CD1c-positive myeloid dendritic cell (primary cell): Measurements from ENCODE around the gene ERBB3.

Experiments used
- DNase-seq: peaks from one replicate; pipeline ENCODE4 v3.0.0-alpha.2; 2016; ENCODE audit errors: extremely low spot score

Gene ERBB3

DNA sequence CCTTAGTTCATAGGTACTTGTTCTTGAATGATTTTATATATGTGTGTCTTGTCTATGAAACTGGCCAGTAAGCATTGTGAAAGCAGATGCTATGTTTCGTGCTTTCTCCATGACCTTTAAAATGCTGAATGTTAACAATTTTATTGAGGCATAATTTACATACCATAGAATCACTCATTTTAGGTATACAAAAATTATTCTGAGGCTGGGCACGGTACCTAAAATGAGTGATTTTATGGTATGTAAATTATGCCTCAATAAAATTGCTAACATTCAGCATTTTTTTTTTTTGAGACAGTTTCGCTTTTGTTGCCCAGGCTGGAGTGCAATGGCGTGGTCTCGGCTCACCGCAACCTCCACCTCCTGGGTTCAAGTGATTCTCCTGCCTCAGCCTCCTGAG lies 54.9 kb downstream of the ERBB3 start:
- no peak for DNase-seq

DNA sequence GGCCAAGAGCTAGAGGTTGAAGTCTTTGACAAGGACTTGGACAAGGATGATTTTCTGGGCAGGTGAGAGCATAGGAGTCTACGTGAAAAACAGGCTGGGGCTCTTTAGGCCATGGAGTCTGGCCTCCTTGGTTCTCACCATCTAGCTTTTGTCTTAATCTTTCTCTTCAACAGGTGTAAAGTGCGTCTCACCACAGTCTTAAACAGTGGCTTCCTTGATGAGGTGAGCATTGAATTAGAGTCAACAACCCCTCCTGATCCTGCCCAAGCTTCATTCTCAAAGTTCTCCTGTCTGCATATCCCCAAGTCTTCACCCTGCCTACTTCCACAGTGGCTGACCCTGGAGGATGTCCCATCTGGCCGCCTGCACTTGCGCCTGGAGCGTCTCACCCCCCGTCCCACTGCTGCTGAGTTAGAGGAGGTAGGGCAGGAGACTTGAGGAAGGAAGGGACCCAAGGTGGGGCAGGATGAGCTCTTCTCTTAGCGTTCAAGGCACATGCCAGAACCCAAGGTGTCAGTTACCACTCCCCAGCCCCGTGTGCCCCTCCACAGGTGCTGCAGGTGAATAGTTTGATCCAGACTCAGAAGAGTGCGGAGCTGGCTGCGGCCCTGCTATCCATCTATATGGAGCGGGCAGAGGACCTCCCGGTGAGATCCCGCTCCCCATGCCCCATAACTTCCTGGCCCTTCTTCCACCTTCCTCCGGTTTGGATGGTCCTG lies 58.0 kb downstream of the ERBB3 start:
- DNase-seq, result no peak

DNA sequence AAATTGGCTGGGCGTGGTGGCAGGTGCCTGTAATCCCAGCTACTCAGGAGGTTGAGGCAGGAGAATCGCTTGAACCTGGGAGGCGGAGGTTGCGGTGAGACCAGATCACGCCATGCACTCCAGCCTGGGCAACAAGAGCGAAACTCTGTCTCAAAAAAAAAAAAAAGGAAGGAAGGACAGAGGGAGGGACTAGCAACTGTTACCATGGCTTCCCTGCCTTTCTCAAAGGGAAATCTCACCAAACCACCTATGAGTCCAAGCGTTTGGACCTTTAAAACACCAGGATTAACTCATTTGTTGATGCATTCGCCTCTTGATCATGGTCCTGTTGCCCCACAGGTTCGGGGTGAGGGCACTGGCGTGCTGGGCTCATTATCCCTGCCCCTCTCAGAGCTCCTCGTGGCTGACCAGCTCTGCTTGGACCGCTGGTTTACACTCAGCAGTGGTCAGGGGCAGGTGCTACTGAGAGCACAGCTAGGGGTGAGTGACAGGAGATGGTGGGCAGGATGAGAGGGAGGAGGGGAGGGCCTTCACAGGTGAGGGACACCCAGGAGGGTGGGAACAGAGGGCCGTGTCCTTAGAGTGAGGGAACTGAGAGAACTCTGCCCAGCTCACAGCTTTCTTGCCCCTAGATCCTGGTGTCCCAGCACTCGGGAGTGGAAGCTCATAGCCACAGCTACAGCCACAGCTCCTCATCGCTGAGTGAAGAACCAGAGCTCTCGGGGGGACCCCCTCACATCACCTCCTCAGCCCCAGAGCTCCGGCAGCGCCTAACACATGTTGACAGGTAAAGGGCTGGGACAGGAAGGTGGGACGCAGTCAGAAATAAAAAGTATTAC lies 62.2 kb downstream of the ERBB3 start:
- peak; percentile 30 for DNase-seq

DNA sequence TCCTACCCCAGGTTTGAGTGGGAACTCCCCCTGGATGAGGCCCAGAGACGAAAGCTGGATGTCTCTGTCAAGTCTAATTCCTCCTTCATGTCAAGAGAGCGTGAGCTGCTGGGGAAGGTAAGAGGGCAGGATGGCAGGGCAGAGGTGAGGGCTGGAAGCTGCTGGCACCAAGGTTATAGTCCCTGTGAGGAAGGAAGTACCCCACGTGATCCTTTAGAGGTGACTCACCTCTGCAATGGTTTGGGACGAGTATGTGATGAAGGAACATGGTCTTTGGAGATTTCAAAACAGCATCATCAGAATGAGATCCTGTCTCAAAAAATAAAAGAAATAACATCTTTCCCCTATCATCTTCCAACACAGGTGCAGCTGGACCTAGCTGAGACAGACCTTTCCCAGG lies 63.3 kb downstream of the ERBB3 start:
- no peak for DNase-seq

DNA sequence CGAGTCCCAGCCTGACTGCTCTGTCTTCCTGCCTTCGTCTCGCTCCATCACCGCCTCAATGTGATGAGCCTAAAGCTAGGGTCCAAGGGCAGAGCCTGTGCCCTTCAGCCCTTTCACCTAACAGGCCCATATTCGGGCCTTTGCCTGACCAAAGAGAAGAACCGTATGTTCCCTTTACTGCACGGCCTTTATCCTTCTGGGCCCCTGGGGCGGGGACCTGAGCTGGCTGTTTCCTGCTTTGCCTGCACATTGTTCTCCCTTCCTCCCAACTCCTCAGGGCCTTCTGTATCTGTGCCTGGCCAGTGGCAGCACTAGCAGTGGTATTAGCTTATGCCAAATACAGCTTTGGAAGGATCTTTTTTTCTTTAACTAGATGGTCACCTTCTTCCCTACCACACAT lies 63.9 kb downstream of the ERBB3 start:
- no peak for DNase-seq

DNA sequence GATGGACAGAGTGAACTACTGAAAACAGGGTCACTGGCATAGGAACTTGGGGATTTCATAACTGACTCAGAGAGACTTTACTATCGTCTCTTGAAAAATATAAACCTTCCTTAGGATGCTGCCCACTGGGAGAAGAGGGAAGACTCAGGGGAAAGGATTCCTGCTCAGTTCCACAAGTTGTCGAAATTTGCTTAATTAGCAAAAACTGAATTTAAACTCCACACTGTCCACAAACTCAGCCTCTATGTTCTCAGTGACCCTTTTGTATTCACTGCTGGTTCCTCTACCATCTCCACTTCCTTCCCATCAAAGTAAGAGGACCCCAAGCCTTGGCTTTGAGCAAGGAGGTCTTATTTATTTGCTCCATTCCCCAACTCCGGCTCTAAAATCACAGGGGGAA lies 65.3 kb downstream of the ERBB3 start:
- DNase-seq, result no peak

DNA sequence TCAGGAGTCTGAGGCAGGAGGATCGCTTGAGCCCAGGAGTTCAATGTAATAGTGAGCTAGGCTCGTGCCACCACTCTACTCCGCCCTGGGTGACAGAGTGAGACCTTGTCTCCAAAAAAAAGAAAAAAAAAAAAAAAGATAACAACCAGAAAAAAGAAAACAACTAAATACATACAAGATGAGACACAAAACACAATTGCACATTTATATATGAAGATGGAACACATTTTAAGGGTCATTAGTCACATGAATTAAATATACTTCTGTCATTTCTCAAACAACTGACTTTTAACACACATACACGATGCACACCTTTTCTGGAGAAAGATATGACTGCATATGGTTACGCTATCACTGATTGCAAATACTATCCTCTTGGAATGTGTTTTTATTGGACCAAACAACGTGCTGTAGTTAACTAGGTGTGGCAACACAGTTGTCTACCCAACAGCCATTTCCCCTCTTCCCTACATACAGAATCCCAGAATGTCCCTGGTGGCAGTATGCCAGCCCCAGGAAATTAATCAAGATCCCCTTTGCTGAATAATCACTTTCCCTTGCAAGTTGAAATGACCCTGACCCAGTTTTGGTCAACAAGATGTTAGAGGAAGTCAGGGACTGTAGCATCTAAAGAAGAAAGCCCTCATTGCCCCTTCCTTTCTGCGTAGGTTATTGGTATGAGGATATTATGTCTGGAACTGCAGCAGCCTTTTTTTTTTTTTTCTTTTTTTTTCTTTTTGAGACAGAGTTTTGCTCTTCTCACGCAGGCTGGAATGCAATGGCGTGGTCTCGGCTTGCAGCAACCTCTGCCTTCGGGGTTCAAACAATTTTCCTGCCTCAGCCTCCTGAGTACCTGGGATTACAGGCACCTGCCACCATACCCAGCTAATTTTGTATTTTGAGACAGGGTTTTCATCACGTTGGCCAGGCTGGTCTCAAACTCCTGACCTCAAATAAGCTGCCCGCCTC lies 66.8 kb downstream of the ERBB3 start:
- no peak for DNase-seq

DNA sequence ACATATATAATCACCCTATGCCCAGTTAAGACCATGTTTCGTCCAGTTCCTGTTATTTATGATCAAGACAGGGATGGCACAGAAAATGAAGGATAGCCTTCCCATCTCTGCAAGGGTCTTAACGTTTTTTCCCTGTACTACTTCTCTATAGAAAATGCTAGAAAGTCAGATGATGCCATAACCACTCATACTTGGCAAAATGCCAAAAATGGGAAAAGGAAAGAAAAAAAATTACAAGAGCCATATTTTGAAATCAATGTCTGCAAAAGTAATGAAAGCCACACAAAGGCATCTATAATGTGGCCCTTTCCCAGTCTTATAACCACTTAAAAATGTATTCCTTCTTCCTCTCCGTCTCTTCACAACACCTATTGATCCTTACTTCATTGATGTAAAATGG lies 70.6 kb downstream of the ERBB3 start:
- DNase-seq, result peak; percentile 61

DNA sequence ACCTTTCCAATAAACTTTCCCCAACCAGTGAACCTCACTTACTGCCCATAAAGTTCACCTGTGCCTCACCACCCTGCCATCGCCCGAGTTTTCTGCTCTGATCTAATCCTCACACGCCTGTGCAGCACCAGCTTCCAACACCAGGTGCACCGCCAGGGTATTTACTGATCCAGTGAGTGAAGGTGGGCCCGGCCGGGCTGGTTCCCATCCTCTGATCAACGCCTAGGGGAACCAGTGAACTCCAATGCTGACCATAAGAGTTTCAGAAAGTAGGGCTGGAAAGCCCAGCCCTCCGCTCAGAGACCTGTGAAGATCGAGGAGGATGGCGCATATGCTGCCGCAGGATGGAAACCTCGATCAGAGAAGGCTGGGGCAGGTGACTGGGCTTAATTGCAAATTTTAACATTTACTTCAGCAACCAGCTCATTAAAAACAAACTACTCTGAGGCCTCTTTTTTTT lies 71.7 kb downstream of the ERBB3 start:
- DNase-seq, result peak; percentile 35

DNA sequence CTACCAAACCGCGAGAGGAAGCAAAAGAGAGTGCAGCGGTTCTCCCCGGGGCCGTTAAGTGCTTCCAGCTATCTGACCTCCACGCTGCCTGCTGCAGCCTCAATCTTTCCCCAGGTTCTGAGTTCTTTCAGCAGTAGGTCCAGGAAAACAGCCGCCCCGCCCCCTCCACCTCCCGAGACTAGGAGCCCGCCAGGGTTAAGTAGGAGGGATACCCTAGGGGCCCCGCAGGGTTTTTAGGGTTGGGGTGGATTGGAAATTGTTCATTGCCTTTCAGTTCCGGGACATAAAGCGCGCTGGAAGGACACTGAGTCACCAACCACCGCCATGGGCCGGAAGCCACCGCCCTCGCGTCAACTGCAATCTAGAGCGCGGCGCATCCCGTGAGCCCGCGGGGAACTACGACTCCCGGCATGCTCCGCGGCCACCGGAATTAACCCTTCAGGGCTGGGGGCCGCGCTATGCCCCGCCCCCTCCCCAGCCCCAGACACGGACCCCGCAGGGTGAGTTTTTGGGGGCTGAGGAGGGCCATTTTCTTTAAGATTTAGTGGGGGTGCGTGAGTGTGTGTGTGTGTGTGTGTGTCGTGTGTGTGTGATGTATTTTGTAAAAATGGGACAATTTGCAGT lies 72.3 kb downstream of the ERBB3 start, which contains the start of gene MYL6B:
MYL6B (plus strand) TSS at position 456 of the 624 bp plus-strand sequence. CDS start 1,332 bp downstream, outside the sequence.
- DNase-seq, result peak; percentile 96
